Inflammatory macrophage treated with lipopolysaccharide for 1 hour (primary cell): ENCODE results near the gene SV2B.

Experiments
- DNase-seq, 2 donors: peaks; one replicate each; pipeline ENCODE4 v3.0.0-alpha.2; 2020 to 2022

Gene SV2B

GRCh38 chr15:91140601-91141000 is 40.5 kb downstream of the SV2B start:
- DNase-seq, result no peak

GRCh38 chr15:91141097-91141496 is 41.0 kb downstream of the SV2B start:
- no peak for DNase-seq

DNA sequence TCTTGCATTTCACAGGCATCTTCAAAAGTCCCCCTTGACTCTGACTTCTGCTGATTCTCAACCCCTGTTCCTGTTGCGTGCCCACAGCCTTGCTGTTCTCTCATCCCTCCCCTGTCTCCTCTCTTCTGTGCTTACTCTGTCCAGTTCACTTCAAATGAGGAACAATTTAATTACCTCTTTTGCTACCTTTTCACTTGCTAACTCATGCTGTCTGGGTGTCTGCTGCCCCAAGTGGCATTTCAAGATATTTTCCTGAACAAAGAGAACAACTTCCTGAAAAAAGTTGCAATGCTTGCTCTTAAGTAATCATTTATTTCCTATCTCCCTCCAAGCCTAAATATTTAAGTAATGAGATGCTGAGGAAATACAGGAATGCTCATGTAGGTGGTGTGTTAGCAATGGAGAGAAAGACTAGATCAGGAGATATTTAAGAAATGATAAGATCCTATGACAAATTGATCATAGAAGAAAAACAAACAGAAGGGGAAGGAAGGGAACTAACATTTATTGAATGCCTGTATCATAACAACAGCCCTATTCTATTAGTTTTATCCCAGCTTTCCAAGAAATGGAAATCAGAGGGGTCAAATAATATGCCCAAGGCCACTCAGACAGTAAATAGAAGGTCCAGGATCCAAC is 42.2 kb downstream of the SV2B start:
- DNase-seq, result peak; percentile 20 to 58

GRCh38 chr15:91142946-91143345 is 42.9 kb downstream of the SV2B start:
- no peak for DNase-seq

GRCh38 chr15:91146728-91147127 is 46.7 kb downstream of the SV2B start:
- no peak for DNase-seq

- no peak for DNase-seq
Measured at GRCh38 chr15:91148243-91148642, 48.2 kb downstream of the SV2B start.

DNA sequence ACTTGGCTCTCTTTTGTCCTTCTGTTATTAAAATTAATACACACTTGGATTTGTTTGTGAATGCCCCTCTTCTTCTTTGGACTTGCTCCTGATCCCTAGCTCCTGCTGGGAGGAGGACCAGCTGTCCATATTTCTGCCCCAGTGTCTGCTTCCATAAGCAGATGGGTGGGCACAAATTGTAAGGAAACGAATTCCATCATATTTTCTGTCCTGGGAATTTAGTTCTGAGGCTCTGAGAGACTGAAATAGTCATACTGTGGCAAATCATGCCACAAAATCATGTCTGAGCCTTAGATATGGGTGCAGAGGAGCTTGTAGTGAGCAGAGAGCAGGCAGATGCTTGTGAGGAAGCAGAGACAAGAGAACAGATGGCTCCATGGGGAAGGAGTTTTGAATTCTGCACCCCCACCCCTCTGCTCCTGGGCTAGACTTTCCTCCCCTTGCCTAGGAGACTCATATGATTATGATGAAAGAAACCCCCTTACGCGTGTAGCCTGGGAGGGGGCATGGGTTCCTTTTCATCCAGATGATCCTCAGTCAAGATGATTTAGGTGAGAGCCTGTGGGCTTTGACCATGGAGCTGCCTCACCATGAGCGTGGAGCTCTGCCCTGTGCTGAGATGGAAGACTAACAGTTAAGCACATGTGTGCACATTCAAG is 50.6 kb downstream of the SV2B start:
- DNase-seq, result no peak

DNA sequence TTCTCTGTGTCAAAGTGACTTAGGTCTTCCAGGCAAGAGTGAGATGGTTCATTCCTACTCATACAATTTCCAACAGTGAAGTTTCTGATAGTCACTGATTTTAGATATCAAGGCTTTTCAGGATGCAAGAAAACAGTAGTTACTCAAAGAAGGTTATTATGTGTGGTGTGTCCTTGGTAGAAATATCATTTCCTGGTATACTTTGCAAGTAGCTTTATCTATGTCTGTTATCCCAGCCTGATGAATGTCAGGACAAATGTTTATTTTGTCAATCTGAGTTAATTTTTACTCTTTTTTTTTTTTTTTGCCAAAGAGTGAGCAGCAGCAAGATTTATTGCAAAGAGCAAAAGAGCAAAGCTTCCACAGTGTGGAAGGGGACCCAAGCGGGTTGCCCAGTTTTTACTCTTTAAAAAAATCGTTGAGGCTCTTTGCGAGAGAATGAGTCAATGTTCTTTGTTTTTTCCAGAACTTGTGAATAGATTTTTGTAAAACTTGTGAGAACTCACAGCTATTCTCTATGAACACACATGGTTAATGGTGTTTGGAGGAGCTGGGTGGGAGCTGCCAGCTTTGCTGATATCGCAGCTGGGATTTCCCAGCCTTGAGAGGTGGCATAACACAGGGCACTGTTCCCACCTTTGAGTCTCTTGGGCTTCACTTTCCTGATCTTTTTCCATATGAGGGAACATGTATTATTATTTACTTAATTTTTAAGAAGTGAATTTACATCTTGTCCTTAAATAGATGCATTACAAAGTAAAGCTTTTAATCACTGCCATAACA is 51.9 kb downstream of the SV2B start:
- no peak for DNase-seq

DNA sequence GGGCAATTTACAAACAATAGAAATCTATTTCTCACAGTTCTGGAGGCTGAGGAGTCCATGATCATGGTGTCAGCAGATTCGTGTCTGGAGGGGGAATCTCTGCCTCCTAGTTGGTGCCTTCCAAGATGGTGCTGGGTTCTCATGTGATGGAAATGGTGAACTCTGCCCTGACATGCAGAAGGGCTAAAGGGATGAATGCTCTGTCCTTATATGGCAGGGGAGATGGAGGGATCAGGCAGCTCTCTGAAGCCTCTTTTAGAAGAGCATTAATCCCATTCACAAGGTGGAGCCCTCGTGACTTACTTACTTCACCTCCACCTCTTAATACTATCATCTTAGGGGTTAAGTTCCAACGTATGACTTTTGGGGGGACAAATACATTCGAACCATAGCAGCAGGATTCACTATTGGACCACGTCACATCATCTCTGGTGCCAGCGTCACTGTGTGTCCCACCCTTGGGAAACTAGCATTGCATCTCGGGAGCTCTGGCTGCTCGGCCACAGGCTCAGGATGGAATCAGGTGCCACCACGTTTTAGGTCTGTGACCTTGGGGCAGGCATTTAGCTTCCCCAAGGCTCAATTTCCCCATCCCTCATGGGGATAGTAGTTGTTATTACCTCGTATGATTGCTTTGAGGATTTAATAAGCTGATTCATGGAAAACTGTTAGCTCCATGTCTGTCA is 53.0 kb downstream of the SV2B start:
- no peak for DNase-seq

DNA sequence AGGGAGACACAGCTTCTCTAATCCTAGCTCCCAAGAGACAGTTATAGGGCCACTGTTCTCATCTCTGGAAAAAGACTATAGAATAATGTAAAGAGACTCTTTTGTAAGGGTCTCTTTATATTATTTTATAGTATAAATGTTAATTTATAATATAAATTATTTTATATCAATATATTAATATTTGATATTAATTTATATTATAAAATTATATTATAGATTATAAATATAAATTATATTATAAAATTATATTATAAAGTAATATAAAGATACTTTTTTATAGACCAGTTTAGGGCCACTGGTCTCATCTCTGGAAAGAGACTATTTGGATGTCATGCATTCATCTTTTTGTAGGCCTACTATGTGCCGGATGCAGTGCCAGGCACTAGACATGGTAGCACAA is 53.9 kb downstream of the SV2B start:
- no peak for DNase-seq

DNA sequence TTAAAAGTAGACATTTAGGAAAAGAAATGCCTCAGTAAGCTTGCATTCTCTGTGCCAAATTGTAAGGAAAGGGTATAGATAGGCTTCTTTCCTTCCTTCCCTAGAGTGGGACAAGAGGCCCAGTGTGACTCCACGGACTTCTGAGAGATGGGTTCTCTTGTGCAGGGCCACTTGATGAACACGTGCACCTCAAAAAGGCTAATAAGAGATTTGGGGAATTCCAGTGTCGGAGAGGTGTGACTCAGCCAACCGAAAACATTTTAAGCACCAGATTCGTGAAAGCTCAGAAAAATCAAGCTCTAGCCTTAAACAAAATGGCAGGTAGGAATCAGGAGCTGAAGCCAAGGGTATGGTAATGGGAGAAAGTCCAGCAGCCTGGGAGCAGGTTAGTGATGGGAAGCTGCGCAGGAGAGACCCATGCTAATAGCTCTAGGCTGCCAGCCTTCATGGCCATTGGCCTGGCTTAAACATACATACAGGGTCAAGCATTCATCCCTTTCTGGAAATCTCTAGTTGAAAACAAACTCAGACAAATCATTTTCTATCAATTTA is 56.2 kb downstream of the SV2B start:
- no peak for DNase-seq

DNA sequence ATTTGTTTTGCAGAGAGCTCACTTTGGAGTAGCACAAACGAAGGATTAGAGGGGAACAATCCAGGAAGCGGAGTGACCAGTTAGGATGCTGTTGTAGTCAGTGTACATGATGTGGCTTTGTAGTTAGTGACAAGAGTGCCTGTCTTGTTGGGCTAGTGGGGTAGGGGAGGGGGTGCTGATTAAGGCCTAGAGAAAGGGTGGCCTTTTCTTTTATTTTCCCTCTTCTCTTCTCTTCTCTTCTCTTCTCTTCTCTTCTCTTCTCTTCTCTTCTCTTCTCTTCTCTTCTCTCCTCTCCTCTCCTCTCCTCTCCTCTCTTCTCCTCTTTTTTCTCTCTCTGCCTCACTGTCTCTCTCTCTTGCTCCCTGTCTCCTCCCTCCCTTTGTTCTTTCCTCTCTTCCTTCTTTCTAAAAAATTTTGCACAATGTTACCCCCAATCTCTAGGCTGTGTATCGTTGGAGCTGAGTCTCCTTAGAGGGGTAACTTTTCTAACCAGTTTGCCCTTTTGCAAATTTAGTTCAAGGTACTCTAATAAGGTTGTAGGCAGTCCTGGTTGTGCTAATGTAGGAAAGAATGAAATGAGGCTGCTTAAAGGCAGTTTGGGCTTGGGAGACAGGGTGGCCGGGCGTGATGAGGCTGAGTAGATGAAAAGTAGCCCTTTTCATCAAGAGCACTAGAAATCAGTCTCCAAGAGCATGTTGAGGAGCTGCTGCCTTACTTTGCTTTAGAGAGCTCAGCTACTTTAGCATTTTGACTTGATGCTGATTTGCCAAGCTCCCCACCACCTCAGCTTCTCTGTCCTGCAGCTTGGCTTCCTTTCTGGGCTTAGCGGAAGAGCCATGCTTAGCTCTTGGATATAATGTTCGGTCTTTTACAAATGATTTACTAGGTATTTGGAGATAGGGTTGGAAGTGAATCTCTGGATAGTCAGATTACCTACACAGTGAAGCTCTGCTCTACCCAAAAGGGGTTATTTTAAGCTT is 58.6 kb downstream of the SV2B start:
- no peak for DNase-seq

GRCh38 chr15:91165850-91166249 is 65.8 kb downstream of the SV2B start:
- DNase-seq, result no peak

DNA sequence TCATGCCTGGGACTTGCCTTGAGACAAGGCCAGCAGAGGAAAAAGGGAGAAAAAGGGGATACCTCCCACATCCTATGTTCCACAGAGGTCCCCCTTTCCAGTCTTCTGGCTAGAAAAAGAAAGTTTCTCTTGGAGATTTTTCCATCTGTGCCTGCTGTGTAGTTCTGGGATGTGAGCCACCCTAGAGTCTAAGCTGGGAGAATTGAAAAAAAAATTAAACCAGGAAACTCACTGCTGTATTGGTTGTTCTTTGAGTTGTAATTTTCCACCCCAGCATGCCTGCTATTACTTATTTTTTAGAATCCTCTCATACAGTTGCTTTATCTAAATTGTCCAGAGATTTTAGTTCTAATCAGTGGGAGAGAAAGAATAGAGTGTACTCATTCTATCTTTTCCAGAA is 68.4 kb downstream of the SV2B start:
- no peak for DNase-seq

DNA sequence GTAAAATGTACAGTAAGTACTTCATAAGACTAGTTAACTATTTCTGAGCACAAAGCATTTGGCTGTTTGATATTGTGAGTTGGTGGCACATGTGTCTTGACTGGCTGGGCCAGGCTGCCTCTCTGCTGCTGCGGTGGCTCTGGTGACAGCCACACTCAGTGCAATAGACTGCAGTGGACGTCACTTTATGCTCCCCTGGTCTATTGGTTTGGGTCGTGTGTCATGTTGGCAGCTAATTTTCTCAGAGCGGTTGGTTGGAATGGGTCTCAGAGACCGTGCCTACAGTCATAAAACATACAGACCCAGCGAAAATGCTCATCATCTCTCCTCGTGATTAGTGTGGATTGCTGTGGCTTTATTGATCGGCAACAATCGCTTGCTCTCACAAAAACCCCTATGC is 71.3 kb downstream of the SV2B start:
- no peak for DNase-seq

GRCh38 chr15:91182101-91182500 is 82.0 kb downstream of the SV2B start:
- no peak for DNase-seq

DNA sequence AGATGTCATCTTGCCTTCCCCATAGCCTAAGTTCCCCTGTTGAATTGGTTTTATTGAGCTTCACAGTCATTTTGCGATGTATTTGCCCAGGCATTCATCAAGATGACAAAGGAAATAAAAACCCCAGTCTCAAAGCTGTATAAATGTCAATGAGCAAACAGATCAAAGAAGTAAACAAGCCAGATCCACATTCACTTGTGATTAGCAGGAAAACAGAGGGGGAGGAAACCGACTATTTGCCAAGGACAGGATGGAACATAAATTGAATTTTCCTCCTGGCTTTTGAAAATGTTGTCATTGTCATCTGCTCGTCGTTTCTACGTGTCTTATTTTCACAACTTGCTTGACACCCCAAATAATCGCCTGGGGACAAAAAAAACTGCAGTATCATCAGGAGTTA is 83.5 kb downstream of the SV2B start:
- no peak for DNase-seq

DNA sequence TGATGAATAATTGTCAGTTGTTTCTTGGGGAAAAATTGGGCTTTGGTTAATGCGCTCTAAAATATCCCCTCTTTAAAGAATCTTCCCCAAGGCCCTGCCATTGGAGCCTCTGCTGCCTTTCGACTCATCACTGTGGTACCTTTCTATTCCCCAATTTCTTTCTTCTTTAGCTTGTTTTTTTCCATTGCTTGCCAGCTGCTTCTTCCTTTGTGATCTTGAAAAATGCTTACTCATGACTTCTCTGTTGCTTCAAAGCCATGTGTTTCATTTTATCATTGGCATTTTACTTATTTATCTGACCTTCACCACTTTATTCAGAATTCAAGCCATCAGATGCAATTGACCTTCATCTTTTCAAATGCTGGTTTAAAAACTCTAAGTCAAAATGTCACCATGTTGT is 84.4 kb downstream of the SV2B start:
- no peak for DNase-seq

GRCh38 chr15:91186904-91187656 is 87.0 kb downstream of the SV2B start:
- DNase-seq, result peak in 1 of 2 donors; percentile 1

DNA sequence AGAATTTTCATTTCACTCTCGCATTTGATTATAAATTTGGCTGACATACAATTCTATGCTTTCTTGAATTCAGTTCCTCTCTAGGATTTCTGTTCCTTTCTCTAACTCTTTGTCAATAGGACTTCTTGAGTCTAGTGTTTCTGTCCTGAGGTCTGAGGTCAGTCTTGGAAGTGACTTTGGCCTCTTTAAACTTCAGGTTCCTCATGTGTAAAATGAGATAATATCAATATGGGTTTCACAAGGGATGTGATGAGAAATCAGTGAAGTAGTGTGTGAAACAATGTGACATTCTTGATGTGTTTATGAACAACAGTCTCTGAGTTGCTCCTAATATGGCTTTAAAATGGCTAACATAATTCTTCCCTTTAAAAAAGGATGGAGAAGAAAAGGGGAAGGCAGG is 92.2 kb downstream of the SV2B start:
- DNase-seq, result peak in 1 of 2 donors; percentile 4

- no peak for DNase-seq
Measured at GRCh38 chr15:91192690-91193377, 92.8 kb downstream of the SV2B start.
